ENCODE results near the gene LRRC45.

Gene LRRC45

GRCh38 chr17:82065193-82065637 is 42.1 kb downstream of the LRRC45 start:
- DNase-seq (ENCODE audit: low spot score): peak; percentile 26

GRCh38 chr17:82065638-82066303 is 42.7 kb downstream of the LRRC45 start, which contains the start of gene DUS1L:
TSS of gene DUS1L (minus strand) at chr17:82065804. CDS start at chr17:82065059, 745 bp downstream.
- peak; percentile 66 for DNase-seq (ENCODE audit: low spot score)

- no peak for DNase-seq (ENCODE audit: low spot score)
Measured at GRCh38 chr17:82070611-82071010, 47.5 kb downstream of the LRRC45 start.

- no peak for DNase-seq (ENCODE audit: low spot score)
Measured at GRCh38 chr17:82072827-82073226, 49.7 kb downstream of the LRRC45 start.

- no peak for DNase-seq (ENCODE audit: low spot score)
Measured at GRCh38 chr17:82073446-82073845, 50.3 kb downstream of the LRRC45 start.

GRCh38 chr17:82076018-82076784 is 53.1 kb downstream of the LRRC45 start:
- no peak for DNase-seq (ENCODE audit: low spot score)

- no peak for DNase-seq (ENCODE audit: low spot score)
Measured at GRCh38 chr17:82076785-82077591, 53.9 kb downstream of the LRRC45 start.

- DNase-seq (ENCODE audit: low spot score): no peak
Measured at GRCh38 chr17:82077617-82078358, 54.7 kb downstream of the LRRC45 start.

- no peak for DNase-seq (ENCODE audit: low spot score)
Measured at GRCh38 chr17:82078433-82078832, 55.3 kb downstream of the LRRC45 start.

- DNase-seq (ENCODE audit: low spot score): no peak
Measured at GRCh38 chr17:82079001-82079677, 56.0 kb downstream of the LRRC45 start.

GRCh38 chr17:82080048-82080788 is 57.1 kb downstream of the LRRC45 start:
- DNase-seq (ENCODE audit: low spot score): no peak
